ENCODE results near the gene EEF2K. TPM values are rescaled to one million over a fixed set of nuclear protein-coding genes. Genes with fewer than 3 reads are reported as not detected.

EEF2K gene
- polyA plus RNA-seq, 12 donors = 33.3 to 93.3 (median 53.7) TPM

DNA sequence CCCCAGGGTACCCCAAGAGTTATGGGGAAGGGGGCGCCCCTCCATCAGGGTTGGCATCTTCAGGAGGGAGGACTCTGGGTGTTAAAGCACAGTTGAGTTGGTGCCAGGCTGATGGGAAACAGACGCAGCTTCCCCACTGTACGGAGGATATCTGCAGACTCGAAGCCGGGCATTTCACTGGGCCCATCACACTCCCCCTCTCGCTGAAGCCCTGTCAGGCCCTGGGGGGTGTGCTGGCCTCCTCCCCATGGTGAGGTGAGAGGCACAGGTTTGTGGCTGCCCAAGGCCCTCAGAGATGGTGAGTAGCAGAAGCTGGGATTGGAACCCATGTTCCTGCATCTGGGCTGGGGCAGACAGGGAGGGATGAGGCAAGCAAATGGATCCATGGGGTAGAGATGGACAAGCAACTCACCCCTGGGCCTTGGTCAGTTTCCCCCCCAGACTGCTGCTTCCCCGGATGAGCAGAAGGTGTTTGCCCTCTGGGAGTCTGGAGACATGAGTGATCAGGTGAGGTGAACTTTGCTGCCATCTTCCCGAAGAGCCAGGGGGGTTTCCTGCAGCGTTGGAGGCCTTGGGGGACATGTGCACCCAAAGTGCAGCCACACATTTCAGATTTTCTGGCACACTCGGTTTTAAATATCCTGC, 122.1 kb downstream of the EEF2K start:
- no peak for DNase-seq

DNA sequence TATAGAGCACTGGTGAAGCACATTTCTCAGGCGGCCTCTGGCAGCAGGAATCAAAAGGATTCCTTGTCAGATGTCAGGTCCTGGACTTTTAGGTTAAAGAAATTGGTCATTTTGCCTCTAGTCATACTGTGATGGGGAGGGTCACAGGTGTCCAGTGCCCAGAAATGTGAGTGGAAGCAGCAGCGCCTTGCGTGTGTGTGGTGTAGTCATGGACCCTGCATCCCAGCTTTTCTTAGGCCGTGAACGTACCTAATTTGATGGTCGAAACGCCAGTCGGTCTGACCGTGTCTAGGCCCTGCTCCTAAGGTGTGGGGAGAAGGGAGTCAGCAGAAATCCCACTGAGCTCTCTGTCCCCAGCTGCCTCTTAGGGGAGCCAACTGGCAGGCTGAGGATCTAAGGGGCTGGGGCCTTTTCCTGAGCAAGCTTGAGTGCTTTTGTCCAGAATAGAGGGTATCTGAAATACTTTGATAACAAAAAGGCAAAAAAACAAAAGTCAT, 123.2 kb downstream of the EEF2K start:
- no peak for DNase-seq

DNA sequence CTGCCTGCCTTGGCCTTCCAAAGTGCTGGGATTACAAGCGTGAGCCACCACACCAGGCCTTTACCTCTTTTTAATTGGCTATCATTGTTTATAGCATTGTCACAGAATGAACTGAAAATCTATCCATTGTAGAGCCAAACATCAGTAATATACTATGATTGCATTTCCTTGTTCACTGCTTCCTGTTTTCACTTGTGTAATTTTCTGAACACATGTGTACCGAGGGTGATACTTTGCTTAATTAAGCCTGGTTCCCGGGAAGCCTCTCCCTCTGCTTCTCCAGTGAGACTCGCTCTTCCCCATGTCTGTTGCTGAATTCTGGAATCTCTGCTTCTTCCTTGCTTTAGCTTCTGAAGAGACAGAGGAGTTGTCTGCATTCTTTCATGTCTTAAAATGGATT, 124.2 kb downstream of the EEF2K start:
- no peak for DNase-seq

- DNase-seq = no peak
Observed at GRCh38 chr16:22333457-22333994, 127.4 kb downstream of the EEF2K start.

- DNase-seq = no peak
Observed at GRCh38 chr16:22335668-22336246, 129.7 kb downstream of the EEF2K start.

DNA sequence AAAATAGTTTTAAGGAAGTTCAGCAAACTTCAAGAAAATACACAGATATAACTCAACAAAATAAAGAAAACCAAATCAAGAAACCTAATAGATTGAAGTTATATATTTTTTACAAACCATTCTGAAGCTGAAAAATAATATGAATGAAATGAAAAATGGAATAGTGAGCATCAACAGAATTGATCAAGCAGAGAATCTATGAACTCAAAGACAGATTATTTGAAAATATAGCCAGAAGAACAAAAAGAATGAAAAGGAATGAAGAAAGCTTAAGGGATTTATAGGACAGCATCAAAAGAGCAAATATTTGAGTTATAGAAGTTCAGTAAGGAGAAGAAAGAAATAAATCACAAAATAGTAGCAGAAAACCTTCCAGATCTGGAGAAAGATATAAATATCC, 130.5 kb downstream of the EEF2K start:
- DNase-seq = no peak

GRCh38 chr16:22337045-22337444, 131.0 kb downstream of the EEF2K start:
- no peak for DNase-seq

DNA sequence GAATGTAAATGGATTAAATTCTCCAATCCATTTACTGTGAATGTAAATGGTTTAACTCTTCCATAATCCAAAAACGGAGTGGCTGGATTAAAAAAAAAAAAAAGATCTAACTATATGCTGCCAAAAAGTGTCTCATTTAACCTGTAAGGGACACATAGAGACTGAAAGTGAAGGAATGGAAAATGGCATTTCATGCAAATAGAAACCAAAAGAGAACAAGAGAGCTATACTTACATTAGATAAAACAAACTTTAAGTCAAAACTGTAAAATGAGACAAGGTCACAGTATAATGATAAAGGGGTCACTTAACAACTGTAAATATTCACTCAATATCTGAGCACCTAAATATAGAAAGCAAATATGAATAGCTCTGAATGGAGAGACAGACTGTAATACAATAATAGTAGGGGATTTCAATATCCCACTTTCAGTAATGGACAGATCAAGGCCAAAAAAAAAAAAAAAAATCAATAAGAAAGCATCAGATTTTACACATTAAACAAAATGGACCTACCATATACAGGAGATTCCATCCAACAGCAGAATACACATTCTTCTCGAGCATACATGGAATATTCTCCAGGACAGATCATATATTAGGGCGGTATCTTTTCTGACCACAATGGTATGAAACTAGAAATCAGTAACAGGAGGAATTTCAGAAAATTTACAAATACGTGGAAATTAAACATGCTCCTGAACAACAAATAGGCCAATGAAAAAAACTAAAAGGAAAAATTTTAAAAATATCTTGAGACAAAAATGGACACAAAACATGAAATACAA, 132.0 kb downstream of the EEF2K start:
- DNase-seq = no peak

Other genes with a start within 250 kb of the EEF2K start
- gene PDZD9, start 205.2 kb upstream of the EEF2K start, polyA plus RNA-seq (ENCODE audit: insufficient read length in 12 of 12) = under 1 TPM in 8 of 12 donors, not detected in 4; 0.17 to 0.49 (median 0.33) TPM
- 10 to 100 TPM in 11 of 12 donors, not detected in 1; 10.5 to 20.3 (median 15.8) TPM for gene MOSMO, start 198.2 kb upstream of the EEF2K start, polyA plus RNA-seq (ENCODE audit: insufficient read length in 12 of 12)
- gene VWA3A, start 113.7 kb upstream of the EEF2K start, polyA plus RNA-seq (ENCODE audit: insufficient read length in 12 of 12) = under 1 TPM in 8 of 12 donors, not detected in 4; 0.04 to 0.57 (median 0.34) TPM
- under 1 TPM in 9 of 12 donors, not detected in 3; 0.05 to 0.18 (median 0.08) TPM for gene SDR42E2, start 43.8 kb upstream of the EEF2K start, polyA plus RNA-seq (ENCODE audit: insufficient read length in 12 of 12)
- 10 to 100 TPM in 11 of 12 donors, not detected in 1; 34.5 to 57.3 (median 39.9) TPM for gene POLR3E, start 91.1 kb downstream of the EEF2K start, polyA plus RNA-seq (ENCODE audit: insufficient read length in 12 of 12)
- gene CDR2, start 168.3 kb downstream of the EEF2K start, polyA plus RNA-seq (ENCODE audit: insufficient read length in 12 of 12) = 10 to 100 TPM in 11 of 12 donors, not detected in 1; 13.7 to 26.3 (median 19.1) TPM

Data from muscle of arm (tissue), 12 donors.